ENCODE measurements around the gene PRELID2.
A peak's percentile ranks its signal among the peaks of the same experiment; 100 is the strongest.

Gene PRELID2

GRCh38 chr5:145824040-145824439 is 11.1 kb downstream of the PRELID2 start:
- H3K4me3 ChIP-seq (ENCODE audit: low read depth, low read length) = no peak overlapping the region
- TF ChIP-seq, protein P1, sequence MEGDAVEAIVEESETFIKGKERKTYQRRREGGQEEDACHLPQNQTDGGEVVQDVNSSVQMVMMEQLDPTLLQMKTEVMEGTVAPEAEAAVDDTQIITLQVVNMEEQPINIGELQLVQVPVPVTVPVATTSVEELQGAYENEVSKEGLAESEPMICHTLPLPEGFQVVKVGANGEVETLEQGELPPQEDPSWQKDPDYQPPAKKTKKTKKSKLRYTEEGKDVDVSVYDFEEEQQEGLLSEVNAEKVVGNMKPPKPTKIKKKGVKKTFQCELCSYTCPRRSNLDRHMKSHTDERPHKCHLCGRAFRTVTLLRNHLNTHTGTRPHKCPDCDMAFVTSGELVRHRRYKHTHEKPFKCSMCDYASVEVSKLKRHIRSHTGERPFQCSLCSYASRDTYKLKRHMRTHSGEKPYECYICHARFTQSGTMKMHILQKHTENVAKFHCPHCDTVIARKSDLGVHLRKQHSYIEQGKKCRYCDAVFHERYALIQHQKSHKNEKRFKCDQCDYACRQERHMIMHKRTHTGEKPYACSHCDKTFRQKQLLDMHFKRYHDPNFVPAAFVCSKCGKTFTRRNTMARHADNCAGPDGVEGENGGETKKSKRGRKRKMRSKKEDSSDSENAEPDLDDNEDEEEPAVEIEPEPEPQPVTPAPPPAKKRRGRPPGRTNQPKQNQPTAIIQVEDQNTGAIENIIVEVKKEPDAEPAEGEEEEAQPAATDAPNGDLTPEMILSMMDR (IDR thresholded peaks at IDR 0.05; ENCODE audit: insufficient read depth, low read length, missing control alignments) = no peak
- ChIA-PET CTCF (interaction anchor here (1.0 to 15.5 kb wide), 6 partner anchors 8 to 1620 kb away, joined by 3 to 190 read pairs (median 34); partner anchors contain the start of gene PRELID2), POLR2A (no interaction called here)
- no peak for DNase-seq (ENCODE audit: low read depth, low spot score)

DNA sequence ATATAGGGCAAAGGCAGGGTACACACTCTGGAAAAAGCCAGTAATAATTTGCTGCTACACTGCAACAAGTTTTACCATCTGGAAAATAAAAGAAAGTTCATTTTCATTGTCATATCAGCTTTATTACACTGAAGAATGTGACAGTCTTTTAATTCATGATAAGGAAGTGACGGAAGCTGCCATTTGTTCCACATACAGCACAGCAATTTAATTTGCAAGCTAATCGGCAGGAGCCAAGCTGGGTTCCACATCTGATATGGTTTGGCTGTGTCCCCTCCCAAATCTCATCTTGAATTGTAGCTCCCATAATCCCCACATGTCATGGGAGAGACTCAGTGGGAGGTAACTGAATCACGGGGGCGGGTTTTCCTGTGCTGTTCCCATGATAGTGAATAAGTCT is 16.5 kb downstream of the PRELID2 start:
- no peak overlapping the region for H3K4me3 ChIP-seq (ENCODE audit: low read depth, low read length)
- TF ChIP-seq, protein P1 (IDR thresholded peaks at IDR 0.05; ENCODE audit: insufficient read depth, low read length, missing control alignments) = no peak
- CTCF ChIA-PET = no interaction called here
- POLR2A ChIA-PET = no interaction called here
- DNase-seq (ENCODE audit: low read depth, low spot score) = no peak

GRCh38 chr5:145812877-145813276 is 22.3 kb downstream of the PRELID2 start:
- H3K4me3 ChIP-seq (ENCODE audit: low read depth, low read length) = no peak overlapping the region
- no peak for DNase-seq (ENCODE audit: low read depth, low spot score)
- CTCF ChIA-PET = interaction anchor here (0.6 to 10.6 kb wide), 18 partner anchors 12 to 1617 kb away, joined by 3 to 95 read pairs (median 4); no protein-coding TSS in a partner anchor
- TF ChIP-seq, protein P1 (IDR thresholded peaks at IDR 0.05; ENCODE audit: insufficient read depth, low read length, missing control alignments) = no peak
- POLR2A ChIA-PET = no interaction called here

DNA sequence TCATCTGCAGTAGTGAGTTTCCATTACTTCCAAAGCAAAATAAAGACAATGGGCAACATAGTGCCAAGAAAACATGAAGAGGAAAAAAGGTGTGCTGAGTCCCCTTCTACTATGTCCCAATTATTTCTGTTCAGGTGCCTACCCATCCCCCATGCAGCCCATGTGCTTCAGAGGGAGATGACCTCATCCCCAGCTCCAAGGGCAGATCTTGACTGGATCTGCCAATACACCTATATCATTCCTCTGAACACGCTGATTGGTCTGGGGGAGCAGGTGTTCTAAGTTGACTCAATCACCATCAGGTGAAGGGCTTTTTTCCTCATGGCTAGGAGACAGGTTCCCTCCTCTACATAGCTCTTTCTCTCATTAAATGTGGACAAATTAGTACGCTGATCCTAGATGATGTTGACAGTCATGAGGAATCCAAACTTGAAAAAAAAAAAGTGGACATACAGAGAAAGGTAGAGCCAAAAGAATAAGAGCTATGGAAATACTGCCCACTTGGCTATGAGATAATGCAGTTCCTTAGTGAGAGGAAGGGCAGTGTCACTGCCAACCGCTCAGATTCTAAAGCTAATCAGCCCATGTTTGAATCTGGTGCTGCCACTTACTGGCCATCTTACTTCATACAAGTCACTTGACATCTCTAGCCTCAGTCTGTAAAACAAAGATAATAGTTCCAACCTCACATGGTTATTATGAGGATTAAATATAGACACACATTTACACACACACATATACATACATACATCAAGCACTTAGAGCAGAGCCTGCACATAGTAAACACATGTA is 23.1 kb downstream of the PRELID2 start:
- DNase-seq (ENCODE audit: low read depth, low spot score) = no peak
- no peak overlapping the region for H3K4me3 ChIP-seq (ENCODE audit: low read depth, low read length)
- TF ChIP-seq, protein P1 (IDR thresholded peaks at IDR 0.05; ENCODE audit: insufficient read depth, low read length, missing control alignments) = peak; percentile 25
- ChIA-PET POLR2A (no interaction called here), CTCF (interaction anchor here (0.6 to 10.6 kb wide), 15 partner anchors 11 to 1617 kb away, joined by 3 to 95 read pairs (median 4); no protein-coding TSS in a partner anchor)

DNA sequence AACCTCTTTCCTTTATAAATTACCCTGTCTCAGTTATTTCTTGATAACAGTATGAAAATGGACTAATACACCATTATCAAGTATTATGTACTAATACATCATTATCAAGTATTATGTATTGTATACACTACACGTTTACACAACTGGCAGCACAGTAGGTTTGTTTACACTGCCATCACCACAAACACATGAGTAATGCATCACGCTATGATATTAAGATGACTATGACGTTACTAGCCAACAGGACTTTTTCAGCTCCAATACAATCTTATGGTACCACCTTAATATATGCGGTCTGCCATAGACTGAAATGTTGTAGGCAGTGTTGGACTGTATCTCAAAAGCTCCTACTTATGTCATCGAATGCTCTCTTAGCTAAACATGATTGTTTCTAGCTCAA is 28.2 kb downstream of the PRELID2 start:
- POLR2A ChIA-PET = no interaction called here
- no peak for DNase-seq (ENCODE audit: low read depth, low spot score)
- CTCF ChIA-PET = interaction anchor here (1.1 to 10.6 kb wide), 2 partner anchors 14 to 19 kb away, joined by 3 to 95 read pairs; no protein-coding TSS in a partner anchor
- no peak overlapping the region for H3K4me3 ChIP-seq (ENCODE audit: low read depth, low read length)
- TF ChIP-seq, protein P1 (IDR thresholded peaks at IDR 0.05; ENCODE audit: insufficient read depth, low read length, missing control alignments) = no peak

DNA sequence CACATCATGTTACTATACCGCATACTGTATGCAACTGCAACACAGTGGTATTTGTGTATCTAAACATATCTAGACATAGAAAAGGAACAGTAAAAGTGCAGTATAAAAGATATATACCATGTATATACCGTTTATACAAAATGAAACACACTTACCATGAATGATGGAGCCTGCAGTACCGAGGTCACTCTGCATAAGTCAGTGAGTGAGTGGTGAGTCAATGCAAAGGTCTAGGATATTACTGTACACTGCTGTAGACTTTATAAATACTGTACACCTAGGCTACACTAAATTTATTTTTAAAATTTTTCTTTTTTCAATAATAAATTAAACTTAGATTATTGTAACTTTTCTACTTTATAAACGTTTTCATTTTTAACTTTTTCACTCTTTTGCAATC is 29.3 kb downstream of the PRELID2 start:
- no peak overlapping the region for H3K4me3 ChIP-seq (ENCODE audit: low read depth, low read length)
- DNase-seq (ENCODE audit: low read depth, low spot score) = no peak
- TF ChIP-seq, protein P1 (IDR thresholded peaks at IDR 0.05; ENCODE audit: insufficient read depth, low read length, missing control alignments) = no peak
- POLR2A ChIA-PET = no interaction called here
- CTCF ChIA-PET = interaction anchor here (10.6 kb wide), 1 partner anchor 20 kb away, joined by 95 read pairs; no protein-coding TSS in a partner anchor
